ENCODE data around the gene RNASE4. TPM values are rescaled to one million over a fixed set of nuclear protein-coding genes. Genes with fewer than 3 reads are reported as not detected.
"Not testable (repeated sequence)": the region's sequence is repeated elsewhere in the genome, so short reads cannot be mapped to it uniquely, and the experiment has no call there.

Gene RNASE4, protein sequence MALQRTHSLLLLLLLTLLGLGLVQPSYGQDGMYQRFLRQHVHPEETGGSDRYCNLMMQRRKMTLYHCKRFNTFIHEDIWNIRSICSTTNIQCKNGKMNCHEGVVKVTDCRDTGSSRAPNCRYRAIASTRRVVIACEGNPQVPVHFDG
- 18.1 and 24.2 TPM in 2 replicates for total RNA-seq

DNA sequence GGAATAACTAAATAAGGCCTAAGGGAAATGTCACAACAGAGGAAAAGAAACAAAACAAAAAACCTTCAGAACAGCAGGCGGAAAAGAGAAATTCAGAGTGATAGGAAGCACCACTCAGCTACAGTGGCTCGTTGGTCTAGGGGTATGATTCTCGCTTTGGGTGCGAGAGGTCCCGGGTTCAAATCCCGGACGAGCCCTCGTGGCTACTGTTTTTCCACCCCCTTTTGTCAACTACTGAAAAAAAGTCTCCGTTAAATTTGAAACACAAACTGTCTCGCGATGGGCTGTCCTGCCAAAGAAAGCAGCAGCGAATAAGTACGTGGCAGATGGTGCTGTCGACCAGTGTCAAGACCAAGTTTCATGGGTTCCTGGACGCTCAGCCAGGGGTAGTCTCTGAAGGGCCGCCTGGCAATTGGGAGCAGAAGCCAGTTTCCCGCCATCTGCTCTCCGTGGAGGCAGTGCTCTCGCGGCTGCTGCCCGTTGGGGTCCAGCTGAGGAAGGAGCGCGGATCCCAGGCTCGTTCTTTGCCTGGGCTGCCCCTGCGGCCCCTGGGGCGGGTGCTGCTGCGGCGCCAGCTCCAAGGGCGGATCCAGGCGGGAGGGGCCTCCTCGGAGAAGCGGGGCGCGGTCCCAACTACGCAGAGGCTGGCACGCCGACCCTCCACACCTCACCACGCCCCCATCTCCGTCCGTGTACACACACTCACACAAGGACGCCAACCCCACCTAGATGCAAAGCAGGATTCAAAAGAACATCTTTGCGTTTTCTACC, at the start of gene RNASE4:
TSS of gene RNASE4 (plus strand) at position 670 of the 771 bp plus-strand sequence. CDS start 14,812 bp downstream, outside the sequence.
- Histone ChIP-seq H3K4me3 (ENCODE audit: insufficient read depth, low read length) (peak within 1 kb of the TSS; percentile 97), H2AFZ (ENCODE audit: low read length) (peak within 1 kb of the TSS; percentile 98), H3K27me3 (ENCODE audit: insufficient read depth, low read length) (no peaks in the 10 kb centered on the region), H3K27ac (ENCODE audit: low read depth, low read length) (peak within 1 kb of the TSS; percentile 99), H3K79me2 (ENCODE audit: insufficient read depth, low read length) (no peaks in the 10 kb centered on the region), H3K4me1 (ENCODE audit: insufficient read depth, low read length) (peaks cover 27% of the 10 kb centered on the region), H4K20me1 (ENCODE audit: insufficient read depth, low read length) (no peaks in the 10 kb centered on the region), H3K36me3 (ENCODE audit: insufficient read depth, low read length) (no peaks in the 10 kb centered on the region), H3K9me3 (ENCODE audit: low read depth, low read length) (no peaks in the 10 kb centered on the region), H3K4me2 (ENCODE audit: insufficient read depth, low read length) (peak within 1 kb of the TSS; percentile 88)
- no peak for TF ChIP-seq CTCF (IDR thresholded peaks at IDR 0.05; ENCODE audit: extremely low read depth, low read depth, low read length)
- DNase-seq (ENCODE audit: insufficient read length, low spot score, missing footprints), result peak; percentile 89

- H3K79me2 ChIP-seq (ENCODE audit: insufficient read depth, low read length), result no peaks in the 10 kb centered on the region
- no peak for TF ChIP-seq CTCF (IDR thresholded peaks at IDR 0.05; ENCODE audit: extremely low read depth, low read depth, low read length)
- no peak within 1 kb of the TSS for H3K4me3 ChIP-seq (ENCODE audit: insufficient read depth, low read length)
- H3K27ac ChIP-seq (ENCODE audit: low read depth, low read length), result no peak within 1 kb of the TSS
- no peak for DNase-seq (ENCODE audit: insufficient read length, low spot score, missing footprints)
- H3K4me1 ChIP-seq (ENCODE audit: insufficient read depth, low read length), result no peaks in the 10 kb centered on the region
- no peaks in the 10 kb centered on the region for H4K20me1 ChIP-seq (ENCODE audit: insufficient read depth, low read length)
- no peak within 1 kb of the TSS for H3K4me2 ChIP-seq (ENCODE audit: insufficient read depth, low read length)
- H3K9me3 ChIP-seq (ENCODE audit: low read depth, low read length), result no peaks in the 10 kb centered on the region
- no peaks in the 10 kb centered on the region for H3K36me3 ChIP-seq (ENCODE audit: insufficient read depth, low read length)
- no peak within 1 kb of the TSS for H2AFZ ChIP-seq (ENCODE audit: low read length)
- peaks cover 7% of the 10 kb centered on the region for H3K27me3 ChIP-seq (ENCODE audit: insufficient read depth, low read length)
Measured at GRCh38 chr14:20641591-20641990, 42.8 kb upstream of the RNASE4 start, which contains the start of gene OR6S1. Gene OR6S1 (minus strand): TSS chr14:20641691. CDS start chr14:20641691, 0 bp downstream.

DNA sequence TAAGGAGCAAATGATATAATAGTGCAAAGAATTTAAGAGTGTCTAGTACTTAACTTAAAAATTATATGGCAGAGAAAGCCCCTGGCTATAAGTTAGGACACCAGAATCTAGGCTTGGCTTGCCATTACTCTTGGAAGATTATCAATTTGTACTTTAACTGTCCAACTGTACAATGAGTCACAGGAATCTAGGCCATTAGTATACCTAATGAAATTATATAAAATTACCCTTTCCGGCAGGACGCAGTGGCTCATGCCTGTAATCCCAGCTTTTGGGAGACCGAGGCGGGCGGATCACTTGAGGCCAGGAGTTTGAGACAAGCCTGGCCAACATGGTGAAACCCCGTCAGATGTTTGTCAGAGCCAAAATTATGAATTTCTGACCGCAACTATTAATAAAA, 42.2 kb upstream of the RNASE4 start:
- no peak overlapping the region for H3K27ac ChIP-seq (ENCODE audit: low read depth, low read length)
- no peak overlapping the region for H3K4me2 ChIP-seq (ENCODE audit: insufficient read depth, low read length)
- H4K20me1 ChIP-seq (ENCODE audit: insufficient read depth, low read length), result no peaks in the 10 kb centered on the region
- no peaks in the 10 kb centered on the region for H3K4me1 ChIP-seq (ENCODE audit: insufficient read depth, low read length)
- H3K9me3 ChIP-seq (ENCODE audit: low read depth, low read length), result no peaks in the 10 kb centered on the region
- peaks cover 7% of the 10 kb centered on the region for H3K27me3 ChIP-seq (ENCODE audit: insufficient read depth, low read length)
- H3K36me3 ChIP-seq (ENCODE audit: insufficient read depth, low read length), result no peaks in the 10 kb centered on the region
- H3K4me3 ChIP-seq (ENCODE audit: insufficient read depth, low read length), result no peak overlapping the region
- no peak for DNase-seq (ENCODE audit: insufficient read length, low spot score, missing footprints)
- TF ChIP-seq CTCF (IDR thresholded peaks at IDR 0.05; ENCODE audit: extremely low read depth, low read depth, low read length), result no peak
- no peak overlapping the region for H2AFZ ChIP-seq (ENCODE audit: low read length)
- no peaks in the 10 kb centered on the region for H3K79me2 ChIP-seq (ENCODE audit: insufficient read depth, low read length)

GRCh38 chr14:20642755-20643154, 41.6 kb upstream of the RNASE4 start:
- not testable (repeated sequence) for H3K79me2 ChIP-seq (ENCODE audit: insufficient read depth, low read length); H3K4me3 ChIP-seq (ENCODE audit: insufficient read depth, low read length); H3K4me1 ChIP-seq (ENCODE audit: insufficient read depth, low read length); H2AFZ ChIP-seq (ENCODE audit: low read length); H3K4me2 ChIP-seq (ENCODE audit: insufficient read depth, low read length); H3K9me3 ChIP-seq (ENCODE audit: low read depth, low read length); H4K20me1 ChIP-seq (ENCODE audit: insufficient read depth, low read length); DNase-seq (ENCODE audit: insufficient read length, low spot score, missing footprints); H3K27me3 ChIP-seq (ENCODE audit: insufficient read depth, low read length); H3K27ac ChIP-seq (ENCODE audit: low read depth, low read length); H3K36me3 ChIP-seq (ENCODE audit: insufficient read depth, low read length)
